Keratinocyte (primary cell): ENCODE results near the gene BOLA3. TPM values are rescaled to one million over a fixed set of nuclear protein-coding genes. Genes with fewer than 3 reads are reported as not detected.
"Not testable (repeated sequence)": the region's sequence is repeated elsewhere in the genome, so short reads cannot be mapped to it uniquely, and the experiment has no call there.

ENCODE experiments used
- DNase-seq: peaks from one replicate; pipeline ENCODE4 v3.0.0-alpha.2; 2011; ENCODE audit warnings: low read depth, missing footprints, low spot score
- FAIRE-seq: peaks from 2 replicates; lab custom pipeline; 2011; peaks lifted over from hg19 to GRCh38; lab: Jason Lieb, UNC
- H2AFZ ChIP-seq: 2 replicates; pipeline ENCODE4 v1.6.0; 2012; ENCODE audit warnings: low read length, control low read depth, inconsistent platforms; ENCODE audit not compliant: control insufficient read depth
- H3K27ac ChIP-seq: 2 replicates; pipeline ENCODE4 v1.5.1; 2011; ENCODE audit warnings: low read length; ENCODE audit not compliant: control insufficient read depth, insufficient read depth
- H3K27me3 ChIP-seq: 3 replicates; pipeline ENCODE4 v1.6.0; 2011; ENCODE audit warnings: low read length; ENCODE audit not compliant: control insufficient read depth, insufficient read depth; ENCODE audit errors: extremely low read depth
- H3K36me3 ChIP-seq, 2 experiments: 2 replicates in 1 of 2; 3 replicates in 1 of 2; pipeline ENCODE4 v1.5.1; 2011; ENCODE audit warnings: low read length in 2 of 2, mild to moderate bottlenecking in 1 of 2; ENCODE audit not compliant: control insufficient read depth in 2 of 2, insufficient read depth in 2 of 2; ENCODE audit errors: extremely low read depth in 1 of 2
- H3K4me1 ChIP-seq: 3 replicates; pipeline ENCODE4 v1.5.1; 2011; ENCODE audit warnings: low read length; ENCODE audit not compliant: control insufficient read depth, insufficient read depth; ENCODE audit errors: extremely low read depth
- H3K4me2 ChIP-seq: 3 replicates; pipeline ENCODE4 v1.6.0; 2011; ENCODE audit warnings: low read depth, low read length; ENCODE audit not compliant: control insufficient read depth, insufficient read depth; ENCODE audit errors: extremely low read depth
- H3K4me3 ChIP-seq, 3 experiments: fragments of 200-600 bp in 1 of 3; sonication (generic) in 1 of 3; 2 replicates in 2 of 3; 3 replicates in 1 of 3; pipeline ENCODE4 v1.5.1; 2011 to 2016; ENCODE audit warnings: low read length in 3 of 3, mild to moderate bottlenecking in 3 of 3, control low read depth in 2 of 3, inconsistent platforms in 1 of 3, low read depth in 1 of 3, mixed read lengths in 1 of 3, mixed run types in 1 of 3, moderate library complexity in 1 of 3; ENCODE audit not compliant: control insufficient read depth in 2 of 3, insufficient read depth in 2 of 3; ENCODE audit errors: extremely low read depth in 1 of 3
- H3K79me2 ChIP-seq: 2 replicates; pipeline ENCODE4 v1.6.0; 2012; ENCODE audit warnings: low read length; ENCODE audit not compliant: control insufficient read depth, insufficient read depth
- H3K9ac ChIP-seq: 3 replicates; pipeline ENCODE4 v1.6.0; 2011; ENCODE audit warnings: low read length; ENCODE audit not compliant: control insufficient read depth, insufficient read depth; ENCODE audit errors: extremely low read depth
- H3K9me1 ChIP-seq: 3 replicates; pipeline ENCODE4 v1.6.0; 2011; ENCODE audit warnings: low read length; ENCODE audit not compliant: control insufficient read depth, insufficient read depth; ENCODE audit errors: extremely low read depth
- H3K9me3 ChIP-seq: 2 replicates; pipeline ENCODE4 v1.5.1; 2012; ENCODE audit warnings: low read depth, low read length; ENCODE audit not compliant: control insufficient read depth
- H4K20me1 ChIP-seq: 3 replicates; pipeline ENCODE4 v1.6.0; 2011; ENCODE audit warnings: low read length; ENCODE audit not compliant: control insufficient read depth, insufficient read depth; ENCODE audit errors: extremely low read depth
- CTCF ChIP-seq, 3 experiments: IDR thresholded peaks in 1 of 3; conservative IDR thresholded peaks in 1 of 3; optimal IDR thresholded peaks in 1 of 3; 2 replicates in 2 of 3; 3 replicates in 1 of 3; pipeline versions ENCODE3 to v1.5.1; 2011; ENCODE audit warnings: low read length in 3 of 3, mild to moderate bottlenecking in 3 of 3, moderate library complexity in 2 of 3, control low read depth in 1 of 3, inconsistent platforms in 1 of 3; ENCODE audit not compliant: insufficient read depth in 2 of 3; ENCODE audit errors: extremely low read depth in 1 of 3
- EZH2 ChIP-seq: IDR thresholded peaks from one replicate; pipeline ENCODE4 v1.6.1; 2012; ENCODE audit warnings: inconsistent platforms, mild to moderate bottlenecking, low read length, moderate library complexity
- dilution Hi-C: fragments of 300-500 bp; cut with MboI; formaldehyde crosslinking; loops from one replicate; pipeline ENCODE4 v1.7.0; 2020; ENCODE audit warnings: low sequenced_read_pairs; ENCODE audit not compliant: extremely low pct_ligation_motif_present
- polyA plus RNA-seq, 5 experiments: library from polyadenylated mRNA; depleted of rRNA in 3 of 5; stranded (reverse) in 3 of 5; stranded (forward) in 1 of 5; unstranded in 1 of 5; fragments of >200 nt; gene quantifications; 1 replicate in 1 of 5; 2 replicates in 3 of 5; 3 replicates in 1 of 5; pipeline versions ENCODE4 v1.2.1 to v1.2.3, GENCODE V29; 2011 to 2012; ENCODE audit warnings: missing spikeins in 2 of 5, low read depth in 1 of 5, low replicate concordance in 1 of 5

BOLA3 gene
- polyA plus RNA-seq, 1 donor (not counting 4 experiments of a cell fraction or from before 2014, with no cell fraction given) = 116 TPM

DNA sequence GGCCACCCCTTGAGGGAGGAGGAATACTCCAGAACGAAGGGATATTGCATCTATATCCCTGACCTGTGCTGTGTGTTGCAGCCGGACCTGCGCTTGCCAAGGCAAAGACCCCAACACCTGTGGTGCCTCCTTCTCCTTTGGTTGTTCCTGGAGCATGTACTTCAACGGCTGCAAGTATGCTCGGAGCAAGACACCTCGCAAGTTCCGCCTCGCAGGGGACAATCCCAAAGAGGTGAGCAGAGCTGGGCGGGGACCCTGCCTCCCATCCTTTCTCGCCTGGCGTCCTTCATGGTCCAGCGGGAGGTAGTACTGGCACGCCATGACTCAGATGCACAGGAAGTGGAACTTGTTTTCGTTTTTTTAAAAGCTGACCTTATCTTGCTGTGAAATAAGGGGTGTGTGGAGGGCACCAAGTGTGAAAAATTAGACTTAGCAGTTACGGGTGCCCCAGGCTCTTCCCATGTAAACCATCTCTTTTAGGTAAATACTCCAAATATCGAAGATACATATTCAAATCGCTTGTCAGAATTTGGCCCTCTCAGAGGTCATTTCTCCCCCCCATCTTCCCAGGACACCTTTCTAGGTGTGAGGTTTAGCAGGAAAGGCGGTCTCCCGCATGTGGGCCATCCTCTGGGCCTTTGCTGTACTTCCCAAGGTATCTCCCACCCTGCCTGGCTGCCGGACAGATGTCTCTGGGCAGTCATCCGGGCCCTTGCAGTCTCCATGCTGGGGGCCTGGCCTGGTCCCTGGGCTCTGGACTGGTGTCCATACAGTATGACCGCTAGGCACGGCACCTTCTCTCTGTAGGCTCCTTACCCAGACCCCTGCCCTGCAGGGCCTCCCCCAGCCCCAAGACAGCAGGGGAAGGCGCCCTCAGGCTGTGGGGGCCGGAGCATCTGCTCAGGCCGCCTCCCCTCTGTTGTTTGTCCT lies 57.6 kb downstream of the BOLA3 start:
- DNase-seq = no peak
- Histone ChIP-seq H3K9ac (no peak overlapping the region), H3K27ac (no peak overlapping the region), H3K79me2 (no peaks in the 10 kb centered on the region), H3K27me3 (no peaks in the 10 kb centered on the region), H3K4me3 (no peak overlapping the region), H4K20me1 (no peaks in the 10 kb centered on the region), H3K4me2 (no peak overlapping the region), H2AFZ (no peak overlapping the region), H3K4me1 (no peaks in the 10 kb centered on the region), H3K9me1 (no peaks in the 10 kb centered on the region), H3K9me3 (no peaks in the 10 kb centered on the region), H3K36me3 (peaks cover 24 to 42% of the 10 kb centered on the region in 2 experiments)
- dilution Hi-C loops = no loop called here
- FAIRE-seq = no peak
- TF ChIP-seq CTCF (optimal IDR thresholded peaks at IDR 0.05 in 1 of 3, IDR thresholded peaks at IDR 0.05 in 1 of 3, conservative IDR thresholded peaks at IDR 0.05 in 1 of 3; ENCODE audit: extremely low read depth in 1 of 3, insufficient read depth in 2 of 3, low read length in 3 of 3) (no peak), EZH2 (no peak)

GRCh38 chr2:74088676-74089075 lies 59.0 kb downstream of the BOLA3 start:
- H3K27me3 ChIP-seq, H3K9ac ChIP-seq, H3K4me1 ChIP-seq, DNase-seq, H3K4me3 ChIP-seq, H3K9me1 ChIP-seq, H4K20me1 ChIP-seq, H3K27ac ChIP-seq, H3K9me3 ChIP-seq, FAIRE-seq, dilution Hi-C loops, H3K79me2 ChIP-seq, H2AFZ ChIP-seq, H3K4me2 ChIP-seq: not testable (repeated sequence)
- H3K36me3 ChIP-seq = peaks cover 14 to 38% of the 10 kb centered on the region in 2 experiments
